AG09309 (cell line): ENCODE measurements around the gene DMXL2.

Experiments
- DNase-seq: peaks from one replicate; pipeline ENCODE4 v3.0.0-alpha.2; 2010; ENCODE audit warnings: low read depth
- H3K4me3 ChIP-seq: 2 replicates; pipeline ENCODE4 v1.5.1; 2011; ENCODE audit warnings: mild to moderate bottlenecking, low read depth, low read length, moderate library complexity; ENCODE audit not compliant: control insufficient read depth
- CTCF ChIP-seq: IDR thresholded peaks from 2 replicates; pipeline ENCODE4 v1.5.1; 2011; ENCODE audit warnings: mild to moderate bottlenecking, low read depth, low read length, inconsistent platforms; ENCODE audit not compliant: insufficient read depth, control insufficient read depth; ENCODE audit errors: missing control alignments

The DMXL2 gene

GRCh38 chr15:51483985-51484384, 138.6 kb downstream of the DMXL2 start:
- no peak for DNase-seq
- TF ChIP-seq CTCF, result no peak
- H3K4me3 ChIP-seq, result no peak overlapping the region

GRCh38 chr15:51483520-51483919, 139.1 kb downstream of the DMXL2 start:
- DNase-seq, result no peak
- no peak for TF ChIP-seq CTCF

GRCh38 chr15:51475736-51476135, 146.8 kb downstream of the DMXL2 start:
- no peak for TF ChIP-seq CTCF

More at GRCh38 chr15:51483520-51483919, 139.1 kb downstream of the DMXL2 start:
- H3K4me3 ChIP-seq, result no peak overlapping the region

GRCh38 chr15:51470512-51470911, 152.1 kb downstream of the DMXL2 start:
- TF ChIP-seq CTCF, result no peak
- DNase-seq, result no peak

More at GRCh38 chr15:51475736-51476135, 146.8 kb downstream of the DMXL2 start:
- DNase-seq, result no peak
- H3K4me3 ChIP-seq, result no peak overlapping the region

GRCh38 chr15:51460796-51461195, 161.8 kb downstream of the DMXL2 start:
- no peak overlapping the region for H3K4me3 ChIP-seq
- no peak for TF ChIP-seq CTCF
- no peak for DNase-seq

More at GRCh38 chr15:51470512-51470911, 152.1 kb downstream of the DMXL2 start:
- H3K4me3 ChIP-seq, result no peak overlapping the region

- no peak for DNase-seq
- no peak overlapping the region for H3K4me3 ChIP-seq
Measured at GRCh38 chr15:51450001-51450400, 172.6 kb downstream of the DMXL2 start.

More at GRCh38 chr15:51450001-51450400, 172.6 kb downstream of the DMXL2 start:
- TF ChIP-seq CTCF, result no peak
